Gastroesophageal sphincter (tissue), 3 donors: ENCODE data around the gene SUV39H2.

ENCODE experiments used
- POLR2A ChIP-seq, 2 donors: fragments of 450-650 bp; IDR thresholded peaks; one replicate each; pipeline ENCODE4 v1.6.1; 2017; ENCODE audit warnings: antibody characterized with exemption in 2 of 2, mild to moderate bottlenecking in 2 of 2, moderate library complexity in 1 of 2
- TF ChIP-seq, protein P1 (sequence below), 4 experiments: fragments of 200-600 bp in 2 of 4; fragments of 450-650 bp in 2 of 4; sonication (generic) in 1 of 4; IDR thresholded peaks; one replicate each; pipeline ENCODE4 v1.5.1; 2017 to 2019; ENCODE audit warnings: antibody characterized with exemption in 4 of 4, mild to moderate bottlenecking in 2 of 4, moderate library complexity in 2 of 4

DNA sequence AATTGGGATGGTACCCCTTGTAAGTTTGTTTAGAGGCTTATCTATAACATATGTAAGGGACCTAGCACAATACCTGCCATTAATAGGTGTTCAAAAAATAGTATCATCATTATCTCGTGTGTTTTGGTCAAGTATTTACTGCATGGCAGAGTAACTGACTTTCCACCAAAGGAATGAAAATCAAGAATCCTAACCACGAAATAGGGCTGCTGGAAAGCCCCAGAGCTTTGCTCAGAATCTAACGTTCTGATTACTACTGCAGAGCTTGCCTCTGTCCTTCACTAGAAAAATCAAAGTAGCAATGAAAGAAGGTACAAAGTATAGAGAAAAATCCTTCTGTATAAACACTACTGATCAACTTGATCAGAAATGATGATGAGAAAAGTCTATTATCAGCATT, 40.3 kb downstream of the SUV39H2 start:
- TF ChIP-seq, protein P1, sequence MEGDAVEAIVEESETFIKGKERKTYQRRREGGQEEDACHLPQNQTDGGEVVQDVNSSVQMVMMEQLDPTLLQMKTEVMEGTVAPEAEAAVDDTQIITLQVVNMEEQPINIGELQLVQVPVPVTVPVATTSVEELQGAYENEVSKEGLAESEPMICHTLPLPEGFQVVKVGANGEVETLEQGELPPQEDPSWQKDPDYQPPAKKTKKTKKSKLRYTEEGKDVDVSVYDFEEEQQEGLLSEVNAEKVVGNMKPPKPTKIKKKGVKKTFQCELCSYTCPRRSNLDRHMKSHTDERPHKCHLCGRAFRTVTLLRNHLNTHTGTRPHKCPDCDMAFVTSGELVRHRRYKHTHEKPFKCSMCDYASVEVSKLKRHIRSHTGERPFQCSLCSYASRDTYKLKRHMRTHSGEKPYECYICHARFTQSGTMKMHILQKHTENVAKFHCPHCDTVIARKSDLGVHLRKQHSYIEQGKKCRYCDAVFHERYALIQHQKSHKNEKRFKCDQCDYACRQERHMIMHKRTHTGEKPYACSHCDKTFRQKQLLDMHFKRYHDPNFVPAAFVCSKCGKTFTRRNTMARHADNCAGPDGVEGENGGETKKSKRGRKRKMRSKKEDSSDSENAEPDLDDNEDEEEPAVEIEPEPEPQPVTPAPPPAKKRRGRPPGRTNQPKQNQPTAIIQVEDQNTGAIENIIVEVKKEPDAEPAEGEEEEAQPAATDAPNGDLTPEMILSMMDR (IDR thresholded peaks at IDR 0.05): no peak
- TF ChIP-seq POLR2A (IDR thresholded peaks at IDR 0.05): no peak
